HUES64 (cell line): Measurements from ENCODE around the gene ZNF821.

Experiments used
- H3K27ac ChIP-seq: 2 replicates; pipeline ENCODE4 v1.7.0; 2013; ENCODE audit warnings: low read depth, low read length, inconsistent platforms
- H3K27me3 ChIP-seq: 2 replicates; pipeline ENCODE4 v1.6.1; 2013; ENCODE audit warnings: mild to moderate bottlenecking, low read length; ENCODE audit not compliant: insufficient read depth
- H3K36me3 ChIP-seq: 2 replicates; pipeline ENCODE4 v1.6.1; 2013; ENCODE audit warnings: mild to moderate bottlenecking, low read length; ENCODE audit not compliant: insufficient read depth
- H3K4me1 ChIP-seq: 2 replicates; pipeline ENCODE4 v1.6.1; 2013; ENCODE audit warnings: mild to moderate bottlenecking, low read length, moderate library complexity; ENCODE audit not compliant: insufficient read depth
- H3K4me3 ChIP-seq: 2 replicates; pipeline ENCODE4 v1.5.1; 2013; ENCODE audit warnings: mild to moderate bottlenecking, low read length, moderate library complexity
- H3K9ac ChIP-seq: 2 replicates; pipeline ENCODE4 v1.6.1; 2013; ENCODE audit warnings: mild to moderate bottlenecking, low read depth, low read length
- H3K9me3 ChIP-seq: 2 replicates; pipeline ENCODE4 v1.6.1; 2013; ENCODE audit warnings: low read depth, low read length; ENCODE audit not compliant: insufficient read depth
- WGBS: fragments of 150-250, 120-280 bp; methylation state at CpG from one replicate; pipeline ENCODE4 v1.1.7; 2013; ENCODE audit warnings: missing lambda C conversion rate; 5-methylcytosine and 5-hydroxymethylcytosine counted together

Gene ZNF821

GRCh38 chr16:71854369-71854948 lies 29.5 kb downstream of the ZNF821 start:
- H3K27me3 ChIP-seq = no peaks in the 10 kb centered on the region
- no peak overlapping the region for H3K27ac ChIP-seq
- no peak overlapping the region for H3K9ac ChIP-seq
- 93% methylated on average over 3 of the region's 4 CpGs for WGBS
- no peaks in the 10 kb centered on the region for H3K4me1 ChIP-seq
- no peaks in the 10 kb centered on the region for H3K9me3 ChIP-seq
- no peak overlapping the region for H3K4me3 ChIP-seq
- H3K36me3 ChIP-seq = peaks cover 51% of the 10 kb centered on the region

- H3K9me3 ChIP-seq = no peaks in the 10 kb centered on the region
- H3K36me3 ChIP-seq = peaks cover 52% of the 10 kb centered on the region
- H3K9ac ChIP-seq = no peak overlapping the region
- no peaks in the 10 kb centered on the region for H3K4me1 ChIP-seq
- no peak overlapping the region for H3K27ac ChIP-seq
- WGBS = 94% methylated on average over 4 of the region's 4 CpGs
- H3K4me3 ChIP-seq = no peak overlapping the region
- H3K27me3 ChIP-seq = no peaks in the 10 kb centered on the region
Measured at GRCh38 chr16:71853413-71853812, 30.6 kb downstream of the ZNF821 start.

GRCh38 chr16:71852561-71852960 lies 31.4 kb downstream of the ZNF821 start:
- H3K9ac ChIP-seq = no peak overlapping the region
- no peak overlapping the region for H3K27ac ChIP-seq
- H3K4me3 ChIP-seq = no peak overlapping the region
- 99% methylated on average over 4 of the region's 4 CpGs for WGBS
- no peaks in the 10 kb centered on the region for H3K27me3 ChIP-seq
- peaks cover 59% of the 10 kb centered on the region for H3K36me3 ChIP-seq
- H3K9me3 ChIP-seq = no peaks in the 10 kb centered on the region
- no peaks in the 10 kb centered on the region for H3K4me1 ChIP-seq

- H3K9me3 ChIP-seq = no peaks in the 10 kb centered on the region
- H3K4me1 ChIP-seq = peaks cover 1% of the 10 kb centered on the region; the same call in 1 of the 2 replicates
- WGBS = 95% methylated on average over 3 of the region's 3 CpGs
- no peak overlapping the region for H3K27ac ChIP-seq
- H3K36me3 ChIP-seq = peaks cover 59% of the 10 kb centered on the region
- no peak overlapping the region for H3K4me3 ChIP-seq
- H3K9ac ChIP-seq = no peak overlapping the region
- H3K27me3 ChIP-seq = no peaks in the 10 kb centered on the region
Measured at GRCh38 chr16:71852158-71852557, 31.8 kb downstream of the ZNF821 start.

- Histone ChIP-seq H3K4me1 (peaks cover 5% of the 10 kb centered on the region; the same call in 1 of the 2 replicates), H3K9ac (no peak overlapping the region), H3K4me3 (no peak overlapping the region), H3K27me3 (no peaks in the 10 kb centered on the region), H3K9me3 (no peaks in the 10 kb centered on the region), H3K36me3 (peaks cover 59% of the 10 kb centered on the region), H3K27ac (no peak overlapping the region)
- WGBS = 97% methylated on average over 8 of the region's 8 CpGs
Measured at GRCh38 chr16:71851746-71852145, 32.2 kb downstream of the ZNF821 start.

GRCh38 chr16:71848622-71849021 lies 35.4 kb downstream of the ZNF821 start:
- H3K4me1 ChIP-seq = peaks cover 7% of the 10 kb centered on the region; the same call in 1 of the 2 replicates
- H3K9me3 ChIP-seq = no peaks in the 10 kb centered on the region
- WGBS = 94% methylated on average over 6 of the region's 6 CpGs
- no peak overlapping the region for H3K9ac ChIP-seq
- no peak overlapping the region for H3K27ac ChIP-seq
- H3K27me3 ChIP-seq = no peaks in the 10 kb centered on the region
- no peak overlapping the region for H3K4me3 ChIP-seq
- peaks cover 49% of the 10 kb centered on the region for H3K36me3 ChIP-seq

- no peak overlapping the region for H3K27ac ChIP-seq
- peak overlapping the region; percentile 83 for H3K4me3 ChIP-seq
- peak overlapping the region; percentile 66 for H3K9ac ChIP-seq
- no peaks in the 10 kb centered on the region for H3K9me3 ChIP-seq
- 85% methylated on average over 3 of the region's 3 CpGs for WGBS
- peaks cover 7% of the 10 kb centered on the region; the same call in 1 of the 2 replicates for H3K4me1 ChIP-seq
- no peaks in the 10 kb centered on the region for H3K27me3 ChIP-seq
- H3K36me3 ChIP-seq = peaks cover 41% of the 10 kb centered on the region
Measured at GRCh38 chr16:71847096-71847495, 36.9 kb downstream of the ZNF821 start.

- Histone ChIP-seq H3K4me3 (peak overlapping the region; percentile 83), H3K36me3 (peaks cover 36% of the 10 kb centered on the region), H3K27ac (no peak overlapping the region; the same call in 1 of the 2 replicates), H3K9me3 (no peaks in the 10 kb centered on the region), H3K9ac (peak overlapping the region; percentile 66), H3K4me1 (peaks cover 7% of the 10 kb centered on the region; the same call in 1 of the 2 replicates), H3K27me3 (no peaks in the 10 kb centered on the region)
- WGBS = 2% methylated on average over 20 of the region's 20 CpGs
Measured at GRCh38 chr16:71846431-71846830, 37.6 kb downstream of the ZNF821 start.

- H3K9me3 ChIP-seq = no peaks in the 10 kb centered on the region
- H3K4me3 ChIP-seq = peak within 1 kb of the TSS; percentile 83
- H3K9ac ChIP-seq = peak within 1 kb of the TSS; percentile 66
- H3K27ac ChIP-seq = peak within 1 kb of the TSS; percentile 68
- peaks cover 7% of the 10 kb centered on the region; the same call in 1 of the 2 replicates for H3K4me1 ChIP-seq
- H3K36me3 ChIP-seq = peaks cover 30% of the 10 kb centered on the region
- H3K27me3 ChIP-seq = no peaks in the 10 kb centered on the region
- WGBS = under 1% methylated on average over 62 of the region's 62 CpGs
Measured at GRCh38 chr16:71845639-71846430, 38.1 kb downstream of the ZNF821 start, which contains the start of gene ATXN1L. TSS of gene ATXN1L (plus strand) at chr16:71845976. CDS start at chr16:71849741, 3,765 bp downstream.

- no peak overlapping the region for H3K9ac ChIP-seq
- no peak overlapping the region for H3K4me3 ChIP-seq
- H3K9me3 ChIP-seq = no peaks in the 10 kb centered on the region
- WGBS = 74% methylated on average over 2 of the region's 2 CpGs
- peaks cover 7% of the 10 kb centered on the region; the same call in 1 of the 2 replicates for H3K4me1 ChIP-seq
- H3K27ac ChIP-seq = no peak overlapping the region
- peaks cover 9% of the 10 kb centered on the region for H3K36me3 ChIP-seq
- H3K27me3 ChIP-seq = no peaks in the 10 kb centered on the region
Measured at GRCh38 chr16:71843572-71843971, 40.4 kb downstream of the ZNF821 start.

GRCh38 chr16:71840052-71840451 lies 43.9 kb downstream of the ZNF821 start:
- no peak overlapping the region for H3K9ac ChIP-seq
- 82% methylated on average over 7 of the region's 7 CpGs for WGBS
- H3K36me3 ChIP-seq = no peaks in the 10 kb centered on the region

More at GRCh38 chr16:71840052-71840451, 43.9 kb downstream of the ZNF821 start:
- Histone ChIP-seq H3K4me1 (no peaks in the 10 kb centered on the region), H3K9me3 (no peaks in the 10 kb centered on the region), H3K4me3 (no peak overlapping the region), H3K27ac (no peak overlapping the region), H3K27me3 (no peaks in the 10 kb centered on the region)
